HEK293T (cell line): ENCODE data around the gene ARHGEF1.

ENCODE experiments used
- BHLHE40 ChIP-seq: fragments of 450-650 bp; IDR thresholded peaks from 2 replicates; pipeline ENCODE4 v1.6.1; 2016; ENCODE audit warnings: mild to moderate bottlenecking, moderate library complexity, borderline replicate concordance
- ELF4 ChIP-seq: fragments of 450-650 bp; IDR thresholded peaks from 2 replicates; pipeline ENCODE4 v1.6.1; 2017; ENCODE audit warnings: antibody characterized with exemption
- HDGF ChIP-seq: fragments of 450-650 bp; IDR thresholded peaks from 2 replicates; pipeline ENCODE4 v1.6.1; 2017; ENCODE audit warnings: antibody characterized with exemption, borderline replicate concordance
- SP1 ChIP-seq: fragments of 450-650 bp; IDR thresholded peaks from 2 replicates; pipeline ENCODE4 v1.6.1; 2017

DNA sequence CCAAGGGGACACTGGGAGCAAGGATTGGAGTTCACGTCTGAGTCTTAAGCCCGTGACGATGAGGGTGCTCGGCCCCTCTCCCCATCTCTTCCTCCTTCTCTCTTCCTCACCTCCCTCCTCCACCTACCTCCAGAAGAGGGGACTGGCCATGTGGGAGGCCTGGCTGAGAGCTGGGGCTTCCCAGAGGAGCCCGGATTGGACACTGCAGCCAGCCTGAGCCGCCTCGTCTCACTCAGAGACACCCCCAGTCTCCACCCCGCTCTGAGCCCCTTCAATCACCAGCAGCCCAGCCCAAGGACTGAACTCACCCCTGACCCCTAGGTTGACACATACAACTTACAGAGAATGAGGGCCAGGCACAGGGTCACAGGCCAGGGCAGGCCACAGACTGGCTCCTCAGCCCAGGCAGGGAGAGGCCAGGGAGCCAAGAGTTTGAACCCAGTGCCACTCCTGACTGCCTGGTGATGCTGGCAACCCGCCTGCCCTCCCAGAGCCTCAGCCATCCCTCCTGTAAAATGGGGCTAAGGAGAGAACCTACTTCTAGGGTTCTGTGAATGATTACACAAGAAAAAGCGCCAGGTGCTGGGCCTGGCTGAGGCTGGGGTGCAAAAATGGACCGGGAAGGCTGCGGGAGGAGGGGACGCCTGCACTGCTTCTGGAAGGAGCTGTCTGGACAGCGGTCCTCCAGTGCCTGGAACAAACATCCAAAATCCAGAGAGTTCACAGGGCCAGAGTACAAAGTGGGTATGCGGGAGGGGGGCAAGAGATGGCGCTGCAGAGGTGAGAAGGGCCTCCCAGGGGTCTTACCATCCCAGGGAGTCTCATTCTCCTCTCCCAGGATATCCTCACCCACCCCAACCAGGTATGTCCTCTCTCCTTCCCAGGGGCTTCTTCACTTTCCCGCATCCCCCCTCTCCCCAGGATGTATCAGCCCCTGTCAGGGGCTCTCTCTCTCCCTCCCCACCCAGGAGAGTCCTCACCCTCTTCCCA lies 4.8 kb upstream of the ARHGEF1 start:
- TF ChIP-seq SP1 (no peak), BHLHE40 (no peak), ELF4 (no peak), HDGF (no peak)
